Frontal cortex (tissue), 4 donors: ENCODE results near the gene ANKRD13D. TPM values are rescaled to one million over a fixed set of nuclear protein-coding genes. Genes with fewer than 3 reads are reported as not detected.
A peak's percentile ranks its signal among the peaks of the same experiment; 100 is the strongest.

Source experiments
- DNase-seq, 2 donors: peaks; one replicate each; pipeline ENCODE4 v3.0.0; 2012; ENCODE audit warnings: low spot score in 2 of 2
- FAIRE-seq: peaks from 2 replicates; lab custom pipeline; 2012; peaks lifted over from hg19 to GRCh38; lab: Jason Lieb, UNC
- total RNA-seq: library from RNA; depleted of rRNA; stranded (reverse); fragments of >200 nt; gene quantifications from one replicate; pipeline ENCODE4 v1.2.3, GENCODE V29; 2014
- donor health status: control.
- donor health status: control.
- donor health status: control.

Gene ANKRD13D
- total RNA-seq, 1 donor from 2014 or later = 55.8 TPM

DNA sequence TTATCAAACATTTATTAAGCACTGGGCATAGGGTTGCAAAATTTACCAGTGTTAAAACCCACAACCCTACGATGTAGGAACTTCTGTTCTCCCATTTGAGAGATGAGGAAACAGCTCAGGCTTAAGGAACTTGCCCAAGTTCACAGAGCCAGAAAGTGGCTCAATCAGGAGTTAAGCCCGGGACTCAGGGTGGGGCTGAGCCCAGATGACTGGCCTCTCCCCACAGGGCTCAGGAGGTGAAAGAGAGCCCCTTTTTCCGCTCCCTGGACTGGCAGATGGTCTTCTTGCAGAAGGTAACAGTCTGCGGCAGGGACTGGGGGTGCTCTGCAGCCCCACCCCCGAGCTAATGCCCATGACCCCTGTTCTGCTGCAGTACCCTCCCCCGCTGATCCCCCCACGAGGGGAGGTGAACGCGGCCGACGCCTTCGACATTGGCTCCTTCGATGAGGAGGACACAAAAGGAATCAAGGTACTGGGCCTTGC is 5.6 kb upstream of the ANKRD13D start:
- DNase-seq (no peak), FAIRE-seq (no peak)

DNA sequence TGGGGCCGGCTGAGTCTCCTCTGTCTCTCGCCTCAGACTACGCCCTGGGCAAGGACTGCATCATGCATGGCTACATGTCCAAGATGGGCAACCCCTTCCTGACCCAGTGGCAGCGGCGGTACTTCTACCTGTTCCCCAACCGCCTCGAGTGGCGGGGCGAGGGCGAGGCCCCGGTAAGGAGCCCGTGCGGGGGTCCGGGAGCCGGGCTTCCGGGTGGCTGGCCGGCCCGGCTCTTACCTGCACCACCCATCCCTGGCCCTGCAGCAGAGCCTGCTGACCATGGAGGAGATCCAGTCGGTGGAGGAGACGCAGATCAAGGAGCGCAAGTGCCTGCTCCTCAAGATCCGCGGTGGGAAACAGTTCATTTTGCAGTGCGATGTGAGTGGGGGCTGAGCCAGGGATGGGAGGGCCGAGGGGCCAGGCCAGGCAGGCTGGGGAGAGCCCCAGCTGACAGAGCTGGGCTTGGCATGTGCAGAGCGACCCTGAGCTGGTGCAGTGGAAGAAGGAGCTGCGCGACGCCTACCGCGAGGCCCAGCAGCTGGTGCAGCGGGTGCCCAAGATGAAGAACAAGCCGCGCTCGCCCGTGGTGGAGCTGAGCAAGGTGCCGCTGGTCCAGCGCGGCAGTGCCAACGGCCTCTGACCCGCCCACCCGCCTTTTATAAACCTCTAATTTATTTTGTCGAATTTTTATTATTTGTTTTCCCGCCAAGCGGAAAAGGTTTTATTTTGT is 4.1 kb upstream of the ANKRD13D start:
- DNase-seq (no peak), FAIRE-seq (no peak)

DNA sequence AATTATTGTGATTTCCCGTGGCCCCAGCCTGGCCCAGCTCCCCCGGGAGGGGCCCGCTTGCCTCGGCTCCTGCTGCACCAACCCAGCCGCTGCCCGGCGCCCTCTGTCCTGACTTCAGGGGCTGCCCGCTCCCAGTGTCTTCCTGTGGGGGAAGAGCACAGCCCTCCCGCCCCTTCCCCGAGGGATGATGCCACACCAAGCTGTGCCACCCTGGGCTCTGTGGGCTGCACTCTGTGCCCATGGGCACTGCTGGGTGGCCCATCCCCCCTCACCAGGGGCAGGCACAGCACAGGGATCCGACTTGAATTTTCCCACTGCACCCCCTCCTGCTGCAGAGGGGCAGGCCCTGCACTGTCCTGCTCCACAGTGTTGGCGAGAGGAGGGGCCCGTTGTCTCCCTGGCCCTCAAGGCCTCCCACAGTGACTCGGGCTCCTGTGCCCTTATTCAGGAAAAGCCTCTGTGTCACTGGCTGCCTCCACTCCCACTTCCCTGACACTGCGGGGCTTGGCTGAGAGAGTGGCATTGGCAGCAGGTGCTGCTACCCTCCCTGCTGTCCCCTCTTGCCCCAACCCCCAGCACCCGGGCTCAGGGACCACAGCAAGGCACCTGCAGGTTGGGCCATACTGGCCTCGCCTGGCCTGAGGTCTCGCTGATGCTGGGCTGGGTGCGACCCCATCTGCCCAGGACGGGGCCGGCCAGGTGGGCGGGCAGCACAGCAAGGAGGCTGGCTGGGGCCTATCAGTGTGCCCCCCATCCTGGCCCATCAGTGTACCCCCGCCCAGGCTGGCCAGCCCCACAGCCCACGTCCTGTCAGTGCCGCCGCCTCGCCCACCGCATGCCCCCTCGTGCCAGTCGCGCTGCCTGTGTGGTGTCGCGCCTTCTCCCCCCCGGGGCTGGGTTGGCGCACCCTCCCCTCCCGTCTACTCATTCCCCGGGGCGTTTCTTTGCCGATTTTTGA is 3.3 kb upstream of the ANKRD13D start:
- DNase-seq = no peak
- FAIRE-seq = no peak

DNA sequence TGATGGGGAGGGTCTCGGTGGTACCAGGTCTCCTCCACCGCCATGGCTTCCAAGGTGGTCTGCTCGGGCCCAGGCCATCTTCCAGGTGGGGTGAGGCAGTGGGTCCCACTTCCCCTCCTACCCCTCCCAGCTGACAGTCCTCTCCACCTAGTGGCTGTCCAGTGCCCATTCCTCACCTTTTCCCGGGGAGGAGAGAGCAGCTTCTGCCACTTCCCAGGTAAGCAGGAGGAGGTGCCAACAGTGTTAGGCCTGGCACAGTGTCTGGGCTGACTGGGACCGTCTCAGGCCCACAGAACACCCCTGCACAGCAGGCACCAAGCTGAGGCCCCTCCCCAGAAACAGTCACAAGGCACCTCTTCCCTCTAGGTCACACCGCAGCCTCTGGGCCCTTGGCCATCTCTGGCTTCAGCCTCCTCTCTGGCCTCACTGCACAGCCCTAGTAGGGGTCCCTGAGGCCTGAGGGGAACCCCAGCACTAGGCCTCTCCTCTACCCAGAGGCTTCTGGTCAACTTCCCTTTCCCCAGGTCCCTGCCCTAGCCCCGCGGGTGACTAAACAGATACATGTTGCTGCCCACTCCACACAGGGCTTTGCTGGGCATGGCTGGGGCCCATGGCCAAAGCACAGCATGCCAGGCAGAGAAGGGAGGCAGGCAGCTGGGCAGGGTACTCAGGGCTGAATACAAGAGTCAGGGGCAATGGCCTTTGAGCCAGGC is 2.3 kb upstream of the ANKRD13D start:
- FAIRE-seq (no peak), DNase-seq (no peak)

DNA sequence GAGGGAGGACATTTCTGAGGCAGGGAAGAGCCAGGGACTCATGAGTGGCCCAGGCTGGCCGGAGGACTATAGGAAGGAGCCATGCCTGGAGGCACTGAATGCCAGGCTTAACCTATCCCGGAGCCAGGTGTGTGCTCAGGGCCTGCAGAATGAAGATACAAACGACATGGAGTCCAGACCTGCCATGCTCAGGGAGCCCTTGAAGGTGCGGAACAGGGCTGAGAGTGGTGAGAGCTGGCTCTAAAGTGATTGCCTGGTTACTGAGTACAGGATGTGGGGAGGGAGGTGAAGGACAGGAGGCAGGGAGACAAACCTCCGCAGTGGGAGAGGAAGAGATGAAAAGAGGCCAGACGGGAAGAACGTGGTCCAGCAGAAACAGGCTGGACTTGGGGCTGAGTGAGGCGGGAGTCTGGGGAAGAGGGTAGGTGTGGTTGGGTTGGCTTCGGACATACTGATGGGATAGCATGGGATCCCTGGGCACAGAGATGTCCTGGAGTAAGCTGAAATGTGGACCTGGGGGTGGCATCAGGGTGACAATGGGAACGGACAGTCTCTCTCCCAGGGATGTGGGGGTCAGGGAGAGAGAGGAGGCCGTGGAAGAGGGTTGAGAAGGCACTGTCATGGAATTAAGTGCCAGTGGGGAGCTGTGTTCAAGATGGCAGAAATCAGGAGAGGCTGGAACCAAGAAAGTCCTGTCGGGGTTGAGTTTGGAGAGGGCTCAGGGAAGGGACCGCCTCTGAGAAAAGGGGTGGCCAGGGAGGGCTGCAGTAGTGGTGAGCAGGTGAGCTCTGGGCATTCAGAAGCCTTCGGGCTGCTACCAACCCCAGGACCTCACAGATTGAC is 1.5 kb upstream of the ANKRD13D start:
- no peak for FAIRE-seq
- DNase-seq = no peak

DNA sequence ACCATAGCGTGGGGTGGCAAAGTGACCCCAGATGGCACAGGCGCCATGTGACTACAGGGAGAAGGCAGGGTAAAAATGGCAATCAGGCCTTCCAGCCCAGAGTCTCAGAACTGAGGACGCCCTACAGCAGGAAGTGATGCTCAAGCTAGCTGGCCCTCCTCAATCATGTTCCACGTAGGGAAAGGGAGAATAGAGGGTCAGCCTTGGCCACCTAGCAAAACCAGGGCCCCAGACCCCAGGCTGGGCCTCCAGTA is 978 bp upstream of the ANKRD13D start:
- DNase-seq (no peak), FAIRE-seq (no peak)

DNA sequence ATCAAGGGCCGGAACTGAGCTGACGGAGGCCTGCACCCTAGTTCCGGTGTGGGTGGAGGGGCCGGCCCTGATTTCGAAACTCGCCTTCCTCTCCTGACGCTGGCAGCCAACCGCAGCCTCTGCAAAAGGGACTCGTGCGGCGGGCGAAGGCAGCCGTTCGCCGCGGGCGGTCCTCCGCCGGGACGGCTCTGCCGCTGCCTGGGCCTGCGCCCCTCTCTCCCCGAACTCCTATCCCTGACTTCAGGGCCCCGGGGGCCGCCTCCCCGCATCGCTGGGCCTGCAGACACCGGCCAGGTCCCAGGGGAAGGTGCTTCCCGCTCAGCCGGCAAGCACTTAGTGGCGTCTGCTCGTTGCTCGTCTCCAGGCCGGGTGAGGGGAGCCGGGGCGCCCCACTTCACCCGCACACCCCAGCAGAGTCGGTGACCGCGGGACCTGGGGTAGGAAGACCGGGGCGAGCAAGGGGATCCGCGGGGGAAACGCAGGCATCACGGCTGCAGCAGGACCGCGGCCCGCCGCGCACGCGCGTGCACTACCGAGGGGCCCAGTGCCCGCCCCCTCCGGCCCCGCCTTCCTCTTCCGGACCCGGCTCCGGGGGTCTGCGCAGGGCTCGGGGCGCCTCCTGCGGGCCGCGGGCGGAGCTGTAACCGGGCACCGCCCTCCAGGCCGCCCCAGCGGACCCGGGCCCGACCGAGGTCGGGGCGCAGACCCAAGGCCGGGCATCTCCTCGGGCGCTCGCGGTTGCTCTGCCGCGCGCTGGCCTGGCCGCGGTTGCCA is 464 bp upstream of the ANKRD13D start:
- DNase-seq (peak; percentile 66 to 75), FAIRE-seq (no peak)

DNA sequence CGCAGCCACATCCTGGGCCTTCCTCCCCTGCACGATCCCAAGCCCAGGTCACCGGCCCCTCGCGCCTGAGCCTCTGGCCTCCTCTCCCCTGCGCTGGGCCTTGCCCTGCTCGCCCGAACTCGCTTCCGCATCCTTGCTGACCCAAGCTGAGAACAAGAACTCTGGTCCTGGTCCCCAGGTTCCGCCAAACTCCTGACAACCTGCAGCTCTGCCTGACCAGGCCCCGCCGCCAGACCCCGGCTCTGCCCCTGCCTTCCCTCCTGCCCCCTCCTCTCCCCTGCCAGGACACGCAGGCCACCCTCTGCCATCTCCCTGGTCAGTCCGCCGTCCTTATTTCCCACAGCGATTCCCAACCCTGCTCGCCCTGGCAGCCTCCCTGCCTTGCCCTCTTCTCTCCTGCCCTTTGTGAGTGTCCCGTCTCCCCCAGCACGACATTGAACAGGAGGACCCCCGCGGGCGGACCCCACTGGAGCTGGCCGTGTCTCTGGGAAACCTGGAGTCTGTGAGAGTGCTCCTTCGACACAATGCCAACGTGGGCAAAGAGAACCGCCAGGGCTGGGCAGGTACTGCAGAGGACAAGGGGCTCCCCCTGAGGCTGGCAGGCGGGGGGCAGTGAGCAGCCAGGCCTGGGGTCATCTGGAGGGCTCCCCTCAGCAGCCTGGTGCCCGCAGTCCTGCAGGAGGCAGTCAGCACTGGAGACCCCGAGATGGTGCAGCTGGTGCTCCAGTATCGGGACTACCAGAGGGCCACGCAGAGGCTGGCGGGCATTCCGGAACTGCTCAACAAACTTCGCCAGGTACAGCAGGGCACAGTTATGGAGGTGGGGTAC is 762 bp downstream of the ANKRD13D start:
- no peak for DNase-seq
- FAIRE-seq = no peak

DNA sequence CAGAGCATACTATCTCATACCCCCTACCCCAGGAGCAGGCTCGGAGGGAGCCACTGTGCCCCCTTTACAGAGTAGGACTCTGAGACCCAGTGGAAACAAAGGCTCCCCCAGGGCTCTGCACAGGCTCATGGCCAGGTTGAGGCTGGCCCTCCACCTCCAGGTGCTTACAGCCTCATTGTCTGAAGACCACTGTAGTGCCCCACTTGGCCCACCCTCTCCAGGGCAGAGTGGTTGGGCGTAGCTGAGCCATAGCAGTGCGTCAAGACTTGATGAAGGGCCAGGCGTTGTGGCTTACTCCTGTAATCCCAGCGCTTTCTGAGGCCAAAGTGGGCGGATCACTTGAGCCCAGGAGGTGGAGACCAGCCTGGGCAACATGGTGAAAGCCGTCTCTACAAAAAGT is 1.7 kb downstream of the ANKRD13D start:
- FAIRE-seq = no peak
- no peak for DNase-seq

DNA sequence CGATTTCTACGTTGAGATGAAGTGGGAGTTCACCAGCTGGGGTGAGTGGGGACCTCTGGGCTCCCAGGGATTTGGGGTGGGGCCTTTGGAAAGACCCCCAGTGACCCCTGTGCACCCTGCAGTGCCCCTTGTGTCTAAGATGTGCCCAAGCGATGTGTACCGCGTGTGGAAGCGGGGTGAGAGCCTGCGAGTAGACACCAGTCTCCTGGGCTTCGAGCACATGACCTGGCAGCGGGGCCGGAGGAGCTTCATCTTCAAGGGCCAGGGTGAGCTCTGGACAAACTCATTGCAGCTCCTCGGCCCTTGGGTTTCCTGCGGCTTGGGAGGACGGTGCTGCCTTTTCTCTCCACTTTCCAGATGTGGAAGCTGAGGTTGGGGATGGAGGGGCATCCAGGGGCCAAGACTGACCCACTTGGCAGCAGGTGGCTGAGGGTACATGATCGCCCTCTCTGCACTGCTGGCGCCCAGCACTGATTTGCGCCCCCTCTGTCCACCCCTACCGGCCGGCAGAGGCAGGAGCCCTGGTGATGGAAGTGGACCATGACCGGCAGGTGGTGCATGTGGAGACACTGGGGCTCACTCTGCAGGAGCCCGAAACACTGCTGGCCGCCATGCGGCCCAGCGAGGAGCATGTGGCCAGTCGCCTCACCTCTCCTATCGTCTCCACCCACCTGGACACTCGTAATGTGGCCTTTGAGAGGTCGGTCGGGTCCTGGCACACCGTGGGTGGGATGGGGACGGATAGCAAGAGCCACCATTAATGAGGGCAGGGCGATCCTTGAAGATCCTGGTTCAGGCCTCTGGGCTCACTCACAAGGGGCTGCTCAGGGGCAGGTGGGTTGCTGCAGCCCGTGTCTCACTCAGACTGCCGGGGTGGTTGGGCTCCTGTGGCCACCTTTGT is 2.6 kb downstream of the ANKRD13D start:
- DNase-seq (no peak), FAIRE-seq (no peak)

DNA sequence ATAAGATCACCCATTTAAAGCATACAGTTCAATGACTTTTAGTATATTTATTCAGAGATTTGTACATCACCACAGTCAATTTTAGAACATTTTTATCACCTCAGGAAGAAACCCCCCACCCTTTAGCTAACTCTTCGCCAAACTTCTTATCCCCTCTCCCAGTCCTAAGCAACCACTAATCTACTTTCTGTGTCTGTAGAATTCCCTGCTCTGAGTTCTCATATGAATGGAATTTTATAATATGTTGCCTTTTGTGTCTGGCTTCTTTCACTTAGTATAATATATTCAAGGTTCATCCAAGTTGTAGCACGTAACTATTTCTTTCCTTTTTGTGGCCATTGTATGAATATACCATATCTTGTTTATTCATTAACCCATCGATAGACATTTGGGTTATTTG is 3.6 kb downstream of the ANKRD13D start:
- no peak for FAIRE-seq

DNA sequence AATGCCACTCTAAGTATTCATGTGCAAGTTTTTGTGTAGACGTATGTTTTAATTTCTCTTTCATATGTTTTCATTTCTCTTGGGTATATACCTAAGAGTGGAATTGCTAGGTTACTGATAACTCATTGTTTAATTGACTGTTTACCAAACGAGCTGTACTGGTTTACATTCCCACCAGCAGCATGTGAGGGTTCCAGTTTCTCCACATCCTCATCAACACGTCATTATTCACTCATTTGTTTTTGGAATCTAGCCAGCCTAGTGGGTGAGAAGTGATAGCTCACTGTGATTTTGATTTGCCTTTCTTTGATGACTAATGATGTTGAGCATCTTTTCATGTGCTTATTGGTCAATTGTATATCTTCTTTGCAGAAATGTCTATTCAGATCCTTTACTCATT is 4.0 kb downstream of the ANKRD13D start:
- FAIRE-seq (no peak), DNase-seq (no peak)

More for the DNA sequence above, 3.6 kb downstream of the ANKRD13D start:
- no peak for DNase-seq

DNA sequence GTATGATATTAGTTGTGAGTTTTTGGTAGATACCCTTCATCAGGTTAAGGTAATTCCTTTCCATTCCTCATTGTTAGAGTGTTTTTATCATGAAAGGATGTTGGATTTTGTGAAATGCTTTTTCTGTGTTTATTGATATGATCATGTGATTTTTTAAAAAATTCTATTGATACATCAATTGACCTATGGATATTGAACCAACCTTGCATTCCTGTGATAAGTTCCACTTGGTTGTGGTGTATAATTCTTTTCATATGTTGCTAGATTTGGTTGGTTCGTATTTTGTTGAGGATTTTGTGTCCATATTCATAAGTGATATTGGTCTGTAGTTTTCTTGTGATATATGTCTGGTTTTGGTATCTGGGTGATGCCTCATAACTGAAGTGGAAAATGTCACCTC is 6.7 kb downstream of the ANKRD13D start:
- FAIRE-seq = no peak
- no peak for DNase-seq

DNA sequence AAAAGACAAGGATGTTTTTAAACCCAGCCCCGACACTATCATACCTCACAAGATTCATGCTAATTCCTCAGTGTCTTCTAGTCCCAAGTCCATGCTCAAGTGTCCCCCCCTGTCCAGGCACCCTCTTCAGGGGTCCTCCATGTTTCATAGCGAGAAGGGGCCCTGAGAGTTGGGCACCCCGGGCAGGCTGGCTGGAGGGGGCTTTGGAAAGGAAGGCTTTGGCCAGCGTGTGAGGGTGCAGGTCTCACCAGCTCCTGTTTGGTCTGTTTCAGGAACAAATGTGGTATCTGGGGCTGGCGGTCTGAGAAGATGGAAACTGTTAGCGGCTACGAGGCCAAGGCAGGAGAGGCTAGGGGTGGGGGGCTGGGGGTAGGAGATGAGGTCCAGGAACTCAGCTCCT is 9.7 kb downstream of the ANKRD13D start:
- no peak for DNase-seq
- FAIRE-seq = no peak

DNA sequence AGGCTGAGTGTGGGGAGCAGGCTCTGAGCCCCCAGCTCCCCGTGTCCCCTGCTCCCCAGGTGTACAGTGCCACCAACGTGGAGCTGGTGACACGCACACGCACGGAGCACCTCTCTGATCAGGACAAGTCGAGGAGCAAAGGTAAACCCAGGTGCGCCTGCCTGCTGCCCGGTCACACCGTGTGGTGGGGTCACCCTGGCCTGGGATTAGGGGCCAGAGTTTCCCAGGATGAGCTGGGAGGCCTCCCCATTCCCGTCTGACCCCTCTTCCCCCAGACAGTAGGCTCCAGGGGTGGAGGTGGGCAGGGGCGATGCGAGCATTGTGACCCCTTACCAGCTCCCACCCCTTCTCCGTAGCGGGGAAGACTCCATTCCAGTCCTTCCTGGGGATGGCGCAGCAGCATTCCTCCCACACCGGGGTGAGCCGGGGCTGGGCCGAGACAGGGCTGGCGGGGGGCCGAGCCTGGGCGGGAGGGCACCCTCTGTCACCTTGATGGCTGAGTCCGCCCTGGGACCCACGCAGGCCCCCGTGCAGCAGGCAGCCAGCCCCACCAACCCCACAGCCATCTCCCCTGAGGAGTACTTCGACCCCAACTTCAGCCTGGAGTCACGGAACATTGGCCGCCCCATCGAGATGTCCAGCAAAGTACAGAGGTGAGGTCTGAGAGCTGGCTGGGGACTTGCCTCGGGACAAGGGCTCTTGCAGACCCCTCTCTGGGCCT is 10.5 kb downstream of the ANKRD13D start:
- DNase-seq = no peak
- no peak for FAIRE-seq

DNA sequence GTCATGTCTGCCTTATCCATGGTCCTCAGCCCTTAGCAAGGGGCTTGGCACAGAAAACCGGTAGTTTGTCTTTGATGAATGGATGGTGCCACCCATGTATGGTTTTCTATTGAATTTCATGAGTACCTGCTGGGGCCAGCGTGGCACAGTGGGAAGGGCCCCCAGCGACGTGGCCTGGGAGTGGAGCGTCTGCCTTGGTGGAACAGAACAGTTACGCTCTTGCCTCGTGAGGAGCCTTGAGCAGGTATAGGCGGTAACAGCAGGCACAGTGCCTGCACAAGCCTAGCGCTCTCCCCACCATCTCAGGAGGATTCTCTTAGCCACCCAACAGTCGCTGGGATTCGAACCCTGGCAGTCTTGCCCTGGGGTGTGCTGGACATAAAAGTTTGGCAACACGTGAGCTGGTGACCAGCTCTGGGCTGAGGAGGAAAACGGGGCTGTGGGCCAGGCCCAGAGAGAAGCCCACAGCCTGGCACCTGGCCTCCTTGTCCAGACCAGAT is 11.2 kb downstream of the ANKRD13D start:
- FAIRE-seq (no peak), DNase-seq (no peak)
